Endothelial cell of umbilical vein (primary cell): ENCODE data around the gene NFATC2IP. TPM values are rescaled to one million over a fixed set of nuclear protein-coding genes. Genes with fewer than 3 reads are reported as not detected.

Experiments
- BruUV-seq: library from RNA; stranded (reverse); fragments of 400-500 nt; replicated peaks from 2 replicates; lab custom pipeline; 2021; lab: Mats Ljungman, UMichigan
- CTCF ChIA-PET: fragments of 300-600, 350-600 bp; sonication (Branson Sonifier 250); formaldehyde crosslinking; loops from one replicate; lab custom pipeline; 2021; ENCODE audit warnings: antibody characterized with exemption, inconsistent platforms; lab: Charles Lee
- POLR2A ChIA-PET: fragments of 300-600, 350-600 bp; sonication (Branson Sonifier 250); formaldehyde crosslinking; loops from one replicate; lab custom pipeline; 2021; ENCODE audit warnings: antibody characterized with exemption, inconsistent platforms; lab: Charles Lee
- DNase-seq: peaks from one replicate; pipeline ENCODE4 v3.0.0-alpha.2; 2011; ENCODE audit warnings: low read depth, low spot score
- FAIRE-seq: peaks from 2 replicates; lab custom pipeline; 2011; peaks lifted over from hg19 to GRCh38; lab: Jason Lieb, UNC
- H2AFZ ChIP-seq: 2 replicates; pipeline ENCODE4 v1.6.0; 2012; ENCODE audit warnings: low read depth, low read length, control low read depth, inconsistent platforms
- H3K27ac ChIP-seq: 2 replicates; pipeline ENCODE4 v1.5.1; 2011; ENCODE audit warnings: low read depth, mild to moderate bottlenecking, control low read depth, low read length, moderate library complexity; ENCODE audit not compliant: insufficient read depth
- H3K27me3 ChIP-seq, 2 experiments: 2 replicates each; pipeline versions ENCODE4 v1.6.0 to v1.6.1; 2011; ENCODE audit warnings: low read length in 2 of 2, mixed read lengths in 1 of 2; ENCODE audit not compliant: control insufficient read depth in 2 of 2, insufficient read depth in 2 of 2
- H3K36me3 ChIP-seq, 2 experiments: 2 replicates in 1 of 2; 3 replicates in 1 of 2; pipeline ENCODE4 v1.5.1; 2011; ENCODE audit warnings: low read length in 2 of 2, mild to moderate bottlenecking in 1 of 2, moderate library complexity in 1 of 2; ENCODE audit not compliant: control insufficient read depth in 2 of 2, insufficient read depth in 2 of 2; ENCODE audit errors: extremely low read depth in 1 of 2
- H3K4me1 ChIP-seq: 3 replicates; pipeline ENCODE4 v1.5.1; 2011; ENCODE audit warnings: mild to moderate bottlenecking, low read length; ENCODE audit not compliant: control insufficient read depth, insufficient read depth; ENCODE audit errors: extremely low read depth
- H3K4me2 ChIP-seq: 2 replicates; pipeline ENCODE4 v1.6.1; 2011; ENCODE audit warnings: low read length, control low read depth, mixed read lengths; ENCODE audit not compliant: insufficient read depth
- H3K4me3 ChIP-seq, 3 experiments: fragments of 200-600 bp in 1 of 3; sonication (generic), shearing (Covaris generic) in 1 of 3; replicated peaks in 1 of 3; 2 replicates each; pipeline ENCODE4 v1.5.1; 2011 to 2016; ENCODE audit warnings: control low read depth in 3 of 3, low read length in 3 of 3, mild to moderate bottlenecking in 2 of 3, inconsistent platforms in 1 of 3, low read depth in 1 of 3, moderate library complexity in 1 of 3; ENCODE audit not compliant: insufficient read depth in 1 of 3
- H3K79me2 ChIP-seq: 2 replicates; pipeline ENCODE4 v1.6.0; 2012; ENCODE audit warnings: low read length, inconsistent platforms; ENCODE audit not compliant: control insufficient read depth, insufficient read depth
- H3K9ac ChIP-seq: replicated peaks from 2 replicates; pipeline ENCODE3; 2011; ENCODE audit warnings: low read length, control low read depth; ENCODE audit not compliant: insufficient read depth; ENCODE audit errors: extremely low read depth
- H3K9me1 ChIP-seq: replicated peaks from 3 replicates; pipeline ENCODE4 v1.6.0; 2011; ENCODE audit warnings: mild to moderate bottlenecking, low read length; ENCODE audit not compliant: control insufficient read depth, insufficient read depth; ENCODE audit errors: extremely low read depth
- H3K9me3 ChIP-seq: replicated peaks from 2 replicates; pipeline ENCODE4 v1.5.1; 2012; ENCODE audit warnings: low read length, inconsistent platforms; ENCODE audit not compliant: control insufficient read depth, insufficient read depth
- H4K20me1 ChIP-seq: replicated peaks from 2 replicates; pipeline ENCODE3; 2011; ENCODE audit warnings: mild to moderate bottlenecking, low read length; ENCODE audit not compliant: control insufficient read depth, insufficient read depth; ENCODE audit errors: extremely low read depth
- CTCF ChIP-seq, 2 donors: IDR thresholded peaks; 1 replicate in 1 of 2; 2 replicates in 1 of 2; pipeline ENCODE4 v1.5.1; 2011; ENCODE audit warnings: low read length in 2 of 2, mild to moderate bottlenecking in 2 of 2, moderate library complexity in 2 of 2, control low read depth in 1 of 2, inconsistent platforms in 1 of 2, low read depth in 1 of 2; ENCODE audit not compliant: insufficient read depth in 1 of 2; ENCODE audit errors: extremely low read depth in 1 of 2
- EZH2 ChIP-seq: IDR thresholded peaks from 2 replicates; pipeline ENCODE4 v1.6.1; 2012; ENCODE audit warnings: borderline replicate concordance, low read depth, mild to moderate bottlenecking, moderate library complexity, low read length, inconsistent platforms; ENCODE audit not compliant: severe bottlenecking
- FOS ChIP-seq: IDR thresholded peaks from 2 replicates; pipeline ENCODE4 v1.6.1; 2011; ENCODE audit warnings: mild to moderate bottlenecking, low read length, moderate library complexity, borderline replicate concordance; ENCODE audit not compliant: insufficient read depth
- GATA2 ChIP-seq: IDR thresholded peaks from 2 replicates; pipeline ENCODE4 v1.7.0; 2011; ENCODE audit warnings: low read depth, mild to moderate bottlenecking, moderate library complexity, mixed read lengths, low read length; ENCODE audit not compliant: insufficient read length, insufficient read depth
- JUN ChIP-seq: IDR thresholded peaks from 2 replicates; pipeline ENCODE4 v1.6.1; 2011; ENCODE audit warnings: borderline replicate concordance, low read depth; ENCODE audit not compliant: insufficient read length, insufficient read depth
- MAX ChIP-seq: IDR thresholded peaks from 2 replicates; pipeline ENCODE4 v1.6.1; 2011; ENCODE audit not compliant: insufficient read depth, insufficient read length
- MYC ChIP-seq: IDR thresholded peaks from one replicate; pipeline ENCODE4 v1.6.1; 2011; ENCODE audit warnings: mild to moderate bottlenecking, low read depth, low read length
- POLR2A ChIP-seq: IDR thresholded peaks from 2 replicates; pipeline ENCODE4 v1.6.1; 2012; ENCODE audit warnings: low read depth, mild to moderate bottlenecking, control low read depth, low read length
- POLR2AphosphoS5 ChIP-seq: IDR thresholded peaks from 2 replicates; pipeline ENCODE4 v1.6.1; 2012; ENCODE audit warnings: low read depth, mild to moderate bottlenecking, control low read depth, low read length, moderate library complexity; ENCODE audit not compliant: insufficient read depth
- dilution Hi-C: fragments of 300-500 bp; cut with MboI; formaldehyde crosslinking; loops from one replicate; pipeline ENCODE4 v1.15.0; 2019; ENCODE audit warnings: low sequenced_read_pairs; ENCODE audit not compliant: extremely low pct_ligation_motif_present
- intact Hi-C: fragments of 100-400 bp; cut with micrococcal nuclease; formaldehyde crosslinking; loops from one replicate; pipeline ENCODE4 v1.10.0; 2022
- polyA plus RNA-seq, 4 experiments: library from polyadenylated mRNA; depleted of rRNA in 3 of 4; stranded (reverse) in 3 of 4; unstranded in 1 of 4; fragments of >200 nt; gene quantifications; 2 replicates each; pipeline versions ENCODE4 v1.2.1 to v1.2.3, GENCODE V29; 2011 to 2012; ENCODE audit warnings: missing spikeins in 1 of 4
- total RNA-seq: library from RNA; stranded (reverse); gene quantifications from 2 replicates; pipeline ENCODE4 v1.2.3, GENCODE V29; 2021

The NFATC2IP gene
- total and polyA plus RNA-seq, 2 donors (not counting 3 experiments of a cell fraction or from before 2014, with no cell fraction given): 64.1 to 69.6 TPM

DNA sequence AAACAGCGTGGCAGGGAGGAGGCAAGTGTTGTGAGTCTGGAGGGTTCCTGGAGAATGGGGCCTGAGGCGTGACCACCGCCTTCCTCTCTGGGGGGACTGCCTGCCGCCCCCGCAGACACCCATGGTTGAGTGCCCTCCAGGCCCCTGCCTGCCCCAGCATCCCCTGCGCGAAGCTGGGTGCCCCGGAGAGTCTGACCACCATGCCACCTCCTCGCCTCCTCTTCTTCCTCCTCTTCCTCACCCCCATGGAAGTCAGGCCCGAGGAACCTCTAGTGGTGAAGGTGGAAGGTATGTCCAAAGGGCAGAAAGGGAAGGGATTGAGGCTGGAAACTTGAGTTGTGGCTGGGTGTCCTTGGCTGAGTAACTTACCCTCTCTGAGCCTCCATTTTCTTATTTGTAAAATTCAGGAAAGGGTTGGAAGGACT lies 18.9 kb upstream of the NFATC2IP start, which contains the start of gene CD19:
TSS of gene CD19 (plus strand) at position 171 of the 425 bp plus-strand sequence. CDS start at position 201, 30 bp downstream.
- intact Hi-C loops: no loop called here
- no peak within 1 kb of the TSS for H3K4me3 ChIP-seq

More for the DNA sequence above, 18.9 kb upstream of the NFATC2IP start, which contains the start of gene CD19:
- no peak within 1 kb of the TSS for H3K27ac ChIP-seq
- TF ChIP-seq POLR2AphosphoS5: no peak
- TF ChIP-seq EZH2: no peak
- TF ChIP-seq FOS: no peak
- no peak for TF ChIP-seq CTCF (IDR thresholded peaks at IDR 0.05; ENCODE audit: extremely low read depth in 1 of 2, insufficient read depth in 1 of 2, low read depth in 1 of 2, low read length in 2 of 2)
- TF ChIP-seq MAX: no peak
- TF ChIP-seq JUN: no peak
- no peak for TF ChIP-seq GATA2
- TF ChIP-seq MYC: no peak
- no peak for TF ChIP-seq POLR2A
- H3K79me2 ChIP-seq: no peaks in the 10 kb centered on the region
- H4K20me1 ChIP-seq: no peaks in the 10 kb centered on the region
- H3K36me3 ChIP-seq: no peaks in the 10 kb centered on the region
- POLR2A ChIA-PET: no interaction called here
- H3K9me1 ChIP-seq: no peaks in the 10 kb centered on the region
- H3K9me3 ChIP-seq: no peaks in the 10 kb centered on the region
- H3K4me2 ChIP-seq: no peak within 1 kb of the TSS
- CTCF ChIA-PET: interaction anchor here (0.6 to 1.6 kb wide), 2 partner anchors 10 to 13 kb away, joined by 4 to 8 read pairs; no protein-coding TSS in a partner anchor
- no peak within 1 kb of the TSS for H3K9ac ChIP-seq
- H3K27me3 ChIP-seq: no peaks in the 10 kb centered on the region
- H2AFZ ChIP-seq: no peak within 1 kb of the TSS
- no TSS peak for BruUV-seq
- no peaks in the 10 kb centered on the region for H3K4me1 ChIP-seq
- dilution Hi-C loops: no loop called here
- FAIRE-seq: no peak
- no peak for DNase-seq
